A549 treated with AZD9567 at 1 μM for 4 hours (cell line): ENCODE measurements around the gene SIGLEC12. TPM values are rescaled to one million over a fixed set of nuclear protein-coding genes. Genes with fewer than 3 reads are reported as not detected.

ENCODE experiments used
- total RNA-seq: library from RNA; stranded (reverse); fragments of 200-300 nt; extraction: Qiagen RNA extraction; gene quantifications from 5 replicates; pipeline ENCODE4 v1.2.3, GENCODE V29; 2022; ENCODE audit not compliant: insufficient read depth

Gene SIGLEC12
- total RNA-seq: not detected in 5 replicates

DNA sequence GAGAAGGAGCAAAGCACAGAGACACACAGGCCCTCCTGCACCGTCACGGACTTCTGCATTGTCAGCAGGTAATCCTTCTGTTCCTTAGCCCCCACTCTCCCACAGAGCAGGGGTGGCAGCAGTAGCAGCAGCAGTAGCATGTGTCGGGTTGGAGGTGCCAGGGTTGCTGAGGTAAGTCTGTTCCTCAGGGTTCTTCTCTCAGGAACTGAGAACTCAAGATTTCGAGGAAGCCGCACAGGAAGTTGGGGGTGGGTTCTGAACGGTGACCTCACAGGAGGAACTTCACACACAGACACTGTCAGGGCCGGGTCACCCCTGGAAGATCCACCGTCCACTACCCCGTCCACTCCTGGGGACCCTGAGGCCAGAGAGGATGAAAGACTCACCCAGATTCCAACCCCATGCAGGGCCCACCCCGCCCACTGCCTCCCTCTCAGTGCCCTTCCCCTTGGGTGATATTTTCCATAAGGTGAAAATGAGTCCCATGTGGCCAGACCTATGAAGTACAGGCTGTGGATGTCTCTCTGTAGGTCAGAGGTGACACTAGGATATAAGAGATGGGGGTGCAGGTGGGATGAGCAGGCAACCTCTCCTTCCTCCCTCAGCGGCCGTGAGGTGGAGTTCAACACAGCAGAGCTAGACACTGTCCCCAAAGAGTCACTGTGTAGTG lies at the start of gene SIGLEC12:
SIGLEC12 (minus strand) TSS at position 207 of the 670 bp plus-strand sequence; CDS start at position 140, 67 bp downstream.

DNA sequence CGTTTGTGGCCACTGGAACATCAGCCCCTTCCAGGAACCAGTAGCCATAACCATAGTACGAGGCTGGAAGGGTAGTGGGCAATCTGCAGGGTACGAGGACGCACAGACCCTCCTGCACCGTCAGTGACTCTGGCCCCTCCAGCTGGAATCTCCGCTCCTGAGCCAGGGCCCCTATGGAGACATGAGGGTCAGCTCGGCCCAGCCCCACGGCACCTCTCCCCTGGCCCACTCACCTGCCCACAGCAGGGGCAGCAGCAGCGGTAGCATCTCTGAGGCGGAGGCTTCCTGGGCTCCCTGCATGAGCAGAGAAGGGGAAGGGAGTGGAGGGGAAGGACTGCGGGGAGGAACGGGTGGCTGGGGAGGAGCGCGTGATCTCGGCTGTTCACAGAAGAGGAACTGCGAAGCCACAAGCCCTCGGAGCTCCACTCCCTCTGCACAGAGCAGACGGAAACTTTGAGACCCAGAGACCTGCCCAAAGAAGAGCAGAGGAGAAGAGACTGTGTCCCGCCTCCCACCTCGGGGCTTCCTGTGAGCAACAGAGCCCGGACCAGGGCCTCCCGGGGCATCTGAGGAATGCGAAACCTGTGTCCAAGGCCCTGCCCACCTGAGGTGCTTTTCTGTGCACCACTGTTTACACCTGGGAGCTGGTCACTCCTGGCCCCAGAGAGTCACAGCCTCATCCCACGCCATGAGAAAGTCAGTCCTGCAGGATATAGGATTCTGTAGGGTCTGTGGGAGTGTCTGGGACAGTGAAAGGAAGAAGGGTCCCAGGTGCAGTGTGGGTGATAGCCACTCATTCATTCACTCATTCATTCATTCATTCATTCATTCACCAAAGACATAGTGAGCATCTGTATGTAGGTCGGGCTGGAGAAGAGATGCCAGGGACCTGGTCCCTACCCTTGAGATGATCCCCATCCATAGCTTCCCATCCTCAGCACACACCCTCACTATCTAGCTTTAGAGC lies 30.0 kb upstream of the SIGLEC12 start, which contains the start of gene SIGLEC6:
SIGLEC6 (minus strand) TSS at position 322 of the 967 bp plus-strand sequence; CDS start at position 300, 22 bp downstream.

DNA sequence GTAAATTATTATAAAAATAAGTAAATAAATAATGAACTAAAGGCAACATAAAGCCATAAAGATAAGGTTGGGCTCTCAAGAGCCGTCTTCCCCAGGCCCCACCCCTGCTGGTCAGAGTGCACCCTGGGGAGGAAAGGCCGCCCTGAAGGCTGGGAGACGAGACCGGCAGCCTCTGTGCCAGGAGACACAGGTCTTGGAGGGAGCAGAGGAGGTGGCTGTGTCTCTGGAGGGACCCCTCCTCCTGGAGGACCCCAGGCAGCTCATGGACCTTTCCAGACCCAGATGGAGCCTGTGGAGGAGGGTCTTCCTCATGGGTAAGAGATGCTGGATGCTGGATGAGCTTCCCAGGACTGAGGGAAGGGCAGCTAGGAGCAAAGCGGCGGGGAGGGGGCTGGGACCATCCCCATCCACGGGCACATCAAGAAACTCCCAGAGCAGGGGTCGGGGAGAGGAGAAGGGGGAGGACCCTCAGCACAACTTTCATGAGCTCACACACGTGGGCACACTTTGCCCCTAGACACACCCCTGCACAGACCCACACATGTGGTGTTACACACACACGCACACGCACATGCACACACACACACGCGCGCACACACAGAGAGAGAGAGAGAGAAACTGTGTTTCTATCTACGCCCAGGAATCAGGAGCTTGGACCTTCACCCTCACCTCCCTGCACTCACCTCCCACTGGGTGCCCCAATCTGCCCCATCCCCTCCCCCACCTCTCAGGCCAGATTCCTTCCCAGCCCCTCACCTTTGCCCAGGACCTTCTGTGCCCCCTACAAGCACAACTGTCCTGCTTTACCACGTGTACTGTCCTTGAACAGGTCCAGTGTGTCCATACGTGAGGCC lies 23.0 kb downstream of the SIGLEC12 start, which contains the start of gene CEACAM18:
CEACAM18 (plus strand) TSS at position 159 of the 854 bp plus-strand sequence.

GRCh38 chr19:51458051-51458645 lies 43.5 kb downstream of the SIGLEC12 start, which contains the start of gene SIGLEC8:
SIGLEC8 (minus strand) TSS chr19:51458454; CDS start chr19:51458387, 67 bp downstream.

Other genes starting within 250 kb of the SIGLEC12 start
- 0.03 to 0.07 TPM (median 0.06 TPM) in 3 of 5 replicates, not detected in the others for gene IGLON5, start 190.2 kb downstream of the SIGLEC12 start, total RNA-seq
- gene VSIG10L, start 159.7 kb downstream of the SIGLEC12 start, total RNA-seq: 8.6 to 13.5 TPM (median 11.6 TPM) in 5 replicates
- gene ETFB, start 135.4 kb downstream of the SIGLEC12 start, total RNA-seq: 222 to 246 TPM (median 231 TPM) in 5 replicates
- gene CLDND2, start 132.8 kb downstream of the SIGLEC12 start, total RNA-seq: 7.0 to 13.3 TPM (median 11.1 TPM) in 5 replicates
- not detected in 5 replicates for gene NKG7, start 129.1 kb downstream of the SIGLEC12 start, total RNA-seq
- not detected in 5 replicates for gene LIM2, start 113.8 kb downstream of the SIGLEC12 start, total RNA-seq
- gene C19orf84, start 111.2 kb downstream of the SIGLEC12 start, total RNA-seq: not detected in 5 replicates
- 0.03 TPM in 1 of 5 replicates, not detected in the others for gene SIGLEC10, start 84.2 kb downstream of the SIGLEC12 start, total RNA-seq
- gene SIGLEC8, start 43.3 kb downstream of the SIGLEC12 start, total RNA-seq: not detected in 5 replicates
- gene CEACAM18, start 23.3 kb downstream of the SIGLEC12 start, total RNA-seq: not detected in 5 replicates
- gene SIGLEC6, start 29.9 kb upstream of the SIGLEC12 start, total RNA-seq: not detected in 5 replicates
- 2.8 to 5.4 TPM (median 4.2 TPM) in 5 replicates for gene ZNF175, start 69.5 kb upstream of the SIGLEC12 start, total RNA-seq
- gene SIGLEC5, start 128.6 kb upstream of the SIGLEC12 start, total RNA-seq: not detected in 5 replicates
- gene SIGLEC14, start 145.0 kb upstream of the SIGLEC12 start, total RNA-seq: 0.05 to 0.06 TPM in 2 of 5 replicates, not detected in the others
- 7.1 to 14.5 TPM (median 12.9 TPM) in 5 replicates for gene SPACA6, start 191.5 kb upstream of the SIGLEC12 start, total RNA-seq
- not detected in 5 replicates for gene HAS1, start 222.2 kb upstream of the SIGLEC12 start, total RNA-seq